Peyer's patch (tissue), 4 donors: Measurements from ENCODE around the gene ANKRD16.

Experiments used
- POLR2A ChIP-seq, 2 donors: fragments of 450-650 bp; IDR thresholded peaks; one replicate each; pipeline ENCODE4 v1.5.1; 2017; ENCODE audit warnings: antibody characterized with exemption in 2 of 2, mild to moderate bottlenecking in 2 of 2, moderate library complexity in 2 of 2
- TF ChIP-seq, protein P1 (sequence below), 6 experiments: fragments of 450-650 bp in 4 of 6; fragments of 200-600 bp in 2 of 6; sonication (generic) in 1 of 6; IDR thresholded peaks; one replicate each; pipeline ENCODE4 v1.5.1; 2017 to 2019; ENCODE audit warnings: antibody characterized with exemption in 6 of 6, mild to moderate bottlenecking in 3 of 6, moderate library complexity in 1 of 6

DNA sequence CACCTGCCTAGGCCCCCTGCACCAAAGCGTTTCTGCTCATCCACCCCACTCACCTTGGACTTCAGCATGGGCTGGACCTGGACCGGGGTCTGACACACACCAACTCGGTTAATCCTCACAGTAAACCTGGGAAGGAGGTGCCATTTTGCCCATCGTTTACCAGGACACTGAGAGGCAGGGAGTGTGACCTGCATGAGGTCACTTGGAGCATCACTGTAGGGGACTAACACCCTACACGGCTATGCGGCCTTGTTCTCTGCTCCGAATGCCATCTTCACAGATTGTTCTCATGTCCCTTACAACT lies 33.0 kb downstream of the ANKRD16 start:
- TF ChIP-seq, protein P1, sequence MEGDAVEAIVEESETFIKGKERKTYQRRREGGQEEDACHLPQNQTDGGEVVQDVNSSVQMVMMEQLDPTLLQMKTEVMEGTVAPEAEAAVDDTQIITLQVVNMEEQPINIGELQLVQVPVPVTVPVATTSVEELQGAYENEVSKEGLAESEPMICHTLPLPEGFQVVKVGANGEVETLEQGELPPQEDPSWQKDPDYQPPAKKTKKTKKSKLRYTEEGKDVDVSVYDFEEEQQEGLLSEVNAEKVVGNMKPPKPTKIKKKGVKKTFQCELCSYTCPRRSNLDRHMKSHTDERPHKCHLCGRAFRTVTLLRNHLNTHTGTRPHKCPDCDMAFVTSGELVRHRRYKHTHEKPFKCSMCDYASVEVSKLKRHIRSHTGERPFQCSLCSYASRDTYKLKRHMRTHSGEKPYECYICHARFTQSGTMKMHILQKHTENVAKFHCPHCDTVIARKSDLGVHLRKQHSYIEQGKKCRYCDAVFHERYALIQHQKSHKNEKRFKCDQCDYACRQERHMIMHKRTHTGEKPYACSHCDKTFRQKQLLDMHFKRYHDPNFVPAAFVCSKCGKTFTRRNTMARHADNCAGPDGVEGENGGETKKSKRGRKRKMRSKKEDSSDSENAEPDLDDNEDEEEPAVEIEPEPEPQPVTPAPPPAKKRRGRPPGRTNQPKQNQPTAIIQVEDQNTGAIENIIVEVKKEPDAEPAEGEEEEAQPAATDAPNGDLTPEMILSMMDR (IDR thresholded peaks at IDR 0.05): no peak
- TF ChIP-seq POLR2A (IDR thresholded peaks at IDR 0.05): no peak
